22Rv1 (cell line): ENCODE data around the gene CDKN2D.

Source experiments
- H3K27ac ChIP-seq: fragments of 450-650 bp; 2 replicates; pipeline ENCODE4 v1.5.1; 2017
- ZFX ChIP-seq: fragments of 450-650 bp; IDR thresholded peaks from 2 replicates; pipeline ENCODE4 v1.6.1; 2017; ENCODE audit warnings: antibody characterized with exemption, borderline replicate concordance
- TF ChIP-seq, protein P1 (sequence below): fragments of 450-650 bp; IDR thresholded peaks from 2 replicates; pipeline ENCODE4 v1.5.1; 2017; ENCODE audit warnings: mild to moderate bottlenecking

CDKN2D gene

DNA sequence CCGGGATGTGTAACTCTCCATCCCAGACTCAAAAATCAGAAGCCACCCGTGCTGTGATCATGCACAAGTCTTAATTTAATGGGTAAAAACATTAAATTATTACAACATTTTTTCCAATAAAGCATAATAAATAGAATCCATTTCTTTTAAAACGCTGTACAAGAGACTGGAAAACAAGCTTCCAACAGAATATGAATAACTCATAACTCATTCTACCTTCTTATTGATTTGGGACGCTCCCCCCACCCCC, 2.4 kb downstream of the CDKN2D start:
- peak overlapping the region; percentile 82 for H3K27ac ChIP-seq
- TF ChIP-seq, protein P1, sequence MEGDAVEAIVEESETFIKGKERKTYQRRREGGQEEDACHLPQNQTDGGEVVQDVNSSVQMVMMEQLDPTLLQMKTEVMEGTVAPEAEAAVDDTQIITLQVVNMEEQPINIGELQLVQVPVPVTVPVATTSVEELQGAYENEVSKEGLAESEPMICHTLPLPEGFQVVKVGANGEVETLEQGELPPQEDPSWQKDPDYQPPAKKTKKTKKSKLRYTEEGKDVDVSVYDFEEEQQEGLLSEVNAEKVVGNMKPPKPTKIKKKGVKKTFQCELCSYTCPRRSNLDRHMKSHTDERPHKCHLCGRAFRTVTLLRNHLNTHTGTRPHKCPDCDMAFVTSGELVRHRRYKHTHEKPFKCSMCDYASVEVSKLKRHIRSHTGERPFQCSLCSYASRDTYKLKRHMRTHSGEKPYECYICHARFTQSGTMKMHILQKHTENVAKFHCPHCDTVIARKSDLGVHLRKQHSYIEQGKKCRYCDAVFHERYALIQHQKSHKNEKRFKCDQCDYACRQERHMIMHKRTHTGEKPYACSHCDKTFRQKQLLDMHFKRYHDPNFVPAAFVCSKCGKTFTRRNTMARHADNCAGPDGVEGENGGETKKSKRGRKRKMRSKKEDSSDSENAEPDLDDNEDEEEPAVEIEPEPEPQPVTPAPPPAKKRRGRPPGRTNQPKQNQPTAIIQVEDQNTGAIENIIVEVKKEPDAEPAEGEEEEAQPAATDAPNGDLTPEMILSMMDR, result no peak
- TF ChIP-seq ZFX, result no peak

DNA sequence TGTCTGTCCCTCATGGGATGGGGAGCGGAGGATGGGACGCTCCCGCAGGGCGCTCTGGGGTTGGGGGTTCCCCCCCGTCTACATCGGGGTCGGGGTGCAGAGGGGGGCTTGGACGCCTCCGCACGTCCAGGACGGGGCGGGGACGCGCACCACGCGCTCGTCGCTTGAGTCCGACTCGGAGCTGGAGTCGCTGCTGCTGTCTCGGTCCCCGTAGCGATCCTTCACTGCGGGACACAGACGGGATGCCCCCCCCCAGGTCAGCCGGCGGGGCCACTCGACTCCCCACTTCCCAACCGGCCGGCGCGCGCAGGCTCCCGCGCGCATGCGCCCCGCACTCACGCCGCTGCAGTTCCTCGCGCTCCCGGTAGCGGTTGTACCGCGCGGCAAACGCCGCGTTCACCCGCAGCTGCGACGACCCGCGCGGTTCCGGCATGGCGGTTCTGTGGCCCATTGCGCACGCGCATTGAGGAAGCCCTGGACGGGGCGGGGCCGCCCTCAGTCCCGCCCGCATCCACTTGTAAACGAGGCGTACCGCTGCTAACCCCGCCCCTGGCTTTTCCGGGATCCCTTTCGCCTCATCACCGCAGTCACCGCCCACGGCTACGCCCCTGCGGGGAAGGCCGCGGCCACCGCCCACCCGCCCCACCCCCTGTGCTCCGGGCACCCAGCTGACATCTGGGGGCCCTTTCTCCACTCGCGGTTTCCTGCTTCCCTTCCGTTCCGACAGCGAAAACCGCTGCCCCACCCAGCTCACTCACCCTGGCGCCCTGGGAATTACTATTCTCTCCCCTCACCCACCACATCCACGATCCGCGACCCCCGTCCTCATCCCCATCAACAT, 3.0 kb downstream of the CDKN2D start, which contains the start of gene KRI1:
TSS of gene KRI1 (minus strand) at position 444 of the 841 bp plus-strand sequence. CDS start at position 433, 11 bp downstream.
- H3K27ac ChIP-seq, result peak within 1 kb of the TSS; percentile 82
- TF ChIP-seq, protein P1, result peak; percentile 24
- TF ChIP-seq ZFX, result no peak

DNA sequence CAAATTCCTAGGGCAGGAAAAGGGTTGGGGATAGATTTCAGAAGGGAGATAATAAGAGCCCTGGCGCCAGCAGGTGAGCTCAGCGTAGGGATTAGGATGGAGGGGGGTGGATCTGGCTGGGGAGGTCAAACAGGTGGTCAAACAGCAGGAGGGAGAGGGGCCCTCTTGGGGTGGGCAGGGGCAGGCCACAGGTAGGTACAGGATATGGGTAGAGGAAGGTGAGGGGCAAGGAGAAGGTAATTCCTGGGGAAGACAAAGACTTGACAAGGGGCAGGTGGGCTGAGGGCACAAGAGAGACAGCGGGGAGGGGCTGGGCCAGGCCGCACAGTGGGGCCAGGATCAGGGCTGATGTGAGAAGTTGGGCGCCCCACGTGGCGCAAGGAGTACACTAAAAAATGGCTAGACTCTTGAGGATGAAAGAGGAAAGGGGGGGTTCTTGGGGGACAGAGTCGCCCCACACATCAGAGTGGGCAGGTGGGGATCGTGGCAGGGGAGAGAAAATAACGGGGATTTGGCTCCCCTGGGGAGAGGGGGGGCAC, 3.7 kb downstream of the CDKN2D start:
- H3K27ac ChIP-seq, result peak overlapping the region; percentile 82
- no peak for TF ChIP-seq ZFX
- TF ChIP-seq, protein P1, result no peak

GRCh38 chr19:10562609-10563008, 6.2 kb downstream of the CDKN2D start:
- TF ChIP-seq ZFX, result no peak
- TF ChIP-seq, protein P1, result no peak
- H3K27ac ChIP-seq, result no peak overlapping the region

DNA sequence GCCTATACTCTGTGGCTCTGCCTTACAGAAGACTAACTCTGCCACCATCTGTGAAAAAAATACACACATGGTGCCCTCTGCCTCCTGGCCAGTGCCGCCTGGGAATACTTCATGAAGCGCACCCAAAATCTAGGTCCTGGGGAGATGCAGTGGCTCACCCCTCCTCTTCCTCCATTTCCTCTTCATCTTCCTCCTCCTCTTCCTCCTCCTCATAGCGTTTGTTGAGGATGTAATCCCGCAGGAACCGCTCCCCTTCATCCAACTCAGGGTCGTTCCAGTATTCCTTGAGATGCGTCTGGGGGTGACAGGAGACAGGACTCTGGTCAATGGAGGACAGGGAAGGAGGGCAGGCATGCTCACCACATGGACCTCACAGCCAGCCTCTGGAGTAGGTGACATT, 8.6 kb downstream of the CDKN2D start:
- no peak overlapping the region for H3K27ac ChIP-seq
- TF ChIP-seq, protein P1, result no peak
- no peak for TF ChIP-seq ZFX

DNA sequence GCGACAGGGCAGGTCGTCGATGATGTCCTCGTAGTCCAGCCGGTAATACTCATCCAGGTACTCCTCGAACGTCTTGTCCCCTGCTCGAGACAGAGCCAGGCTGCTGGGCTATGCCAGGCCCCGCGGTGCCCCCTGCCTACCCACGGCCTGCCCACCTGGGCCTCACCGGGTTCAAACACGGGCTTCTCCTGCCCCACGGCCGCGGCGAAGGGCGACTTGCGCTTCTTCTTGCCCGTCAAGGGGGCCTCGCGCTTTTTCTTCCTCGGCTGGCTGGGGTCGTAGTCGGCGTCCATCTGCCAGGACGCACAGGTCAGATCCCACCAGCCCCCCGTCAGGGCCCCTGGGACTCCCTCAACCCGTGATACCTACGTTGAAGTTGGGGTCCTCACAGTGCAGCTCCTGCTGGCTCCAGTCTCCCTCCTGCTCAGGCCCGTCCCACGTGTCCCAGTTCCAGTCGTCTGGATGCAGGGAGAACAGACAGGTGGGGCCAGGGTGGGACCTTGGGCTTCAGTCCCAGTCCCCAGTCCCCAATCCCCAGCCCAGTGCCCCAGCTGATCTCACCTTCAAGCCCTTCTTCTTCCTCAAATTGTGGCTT, 11.1 kb downstream of the CDKN2D start:
- no peak overlapping the region for H3K27ac ChIP-seq
- TF ChIP-seq, protein P1, result no peak
- no peak for TF ChIP-seq ZFX

DNA sequence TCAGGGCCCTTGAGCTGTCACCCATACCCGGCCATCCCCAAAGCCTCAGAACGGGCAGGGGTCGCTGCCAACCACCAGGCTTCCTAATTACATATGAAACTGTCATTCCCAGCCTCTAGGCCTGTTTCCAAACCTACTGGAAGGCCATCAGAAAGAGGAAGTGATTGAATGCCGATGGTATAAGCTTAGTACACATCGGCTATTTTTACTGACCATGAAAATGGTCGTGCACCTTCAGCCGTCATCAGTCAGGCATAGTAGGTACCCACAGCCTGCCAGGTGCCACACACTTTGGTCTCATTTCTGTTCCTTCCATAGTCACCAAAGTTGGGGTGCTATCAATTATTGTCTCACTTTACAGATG, 13.2 kb downstream of the CDKN2D start:
- H3K27ac ChIP-seq, result peak overlapping the region; percentile 27
- TF ChIP-seq, protein P1, result no peak
- no peak for TF ChIP-seq ZFX
